Measurements from ENCODE around the gene TTC9B.

TTC9B gene

DNA sequence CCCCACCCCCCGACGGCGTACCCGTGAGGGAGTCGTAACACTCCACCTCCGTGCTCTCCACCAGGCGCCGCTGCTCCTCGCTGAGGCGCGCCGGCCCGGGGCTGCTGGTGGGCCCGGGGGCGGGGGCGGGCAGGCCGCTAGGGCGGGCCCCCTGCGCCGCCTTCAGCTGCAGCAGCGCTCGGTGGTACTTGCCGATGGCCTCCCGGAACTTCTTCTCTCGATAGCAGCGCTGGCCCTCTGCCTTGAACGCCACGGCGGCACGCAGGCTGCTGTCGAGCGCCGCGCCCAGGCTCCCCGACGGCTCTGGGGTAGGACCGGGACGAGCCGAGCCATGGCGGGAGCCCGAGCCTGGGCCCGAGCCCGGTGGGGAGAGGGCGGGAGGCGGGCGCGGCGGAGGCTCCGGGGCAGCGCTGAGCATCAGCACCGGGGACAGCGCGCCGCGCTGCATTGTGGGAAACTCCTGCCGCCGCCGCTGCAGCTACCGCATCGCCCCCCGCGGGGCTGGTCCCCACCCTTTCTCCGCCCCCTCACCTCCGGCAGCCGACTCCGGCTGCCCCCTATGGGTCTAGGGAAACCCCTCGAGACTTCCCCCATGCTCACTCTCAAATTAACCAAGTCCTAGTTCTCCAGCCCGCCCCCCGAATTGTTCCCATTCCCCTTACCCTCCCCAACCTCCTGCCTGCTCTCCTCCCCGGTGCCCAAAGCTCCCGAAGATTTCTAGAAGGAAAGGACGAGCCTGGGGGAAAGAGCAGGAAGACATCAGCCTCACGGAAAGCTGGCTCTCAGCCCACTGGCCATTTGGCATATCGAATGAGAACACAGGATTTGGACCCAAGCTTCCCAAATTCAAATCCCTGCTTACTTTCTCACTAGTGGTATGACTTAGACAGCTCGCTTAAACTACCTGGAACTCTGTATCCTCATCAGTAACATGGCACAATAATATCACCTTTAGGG, at the start of gene TTC9B:
TTC9B (minus strand) TSS at position 451 of the 957 bp plus-strand sequence; CDS start at position 448, 3 bp downstream.
- no peak for DNase-seq (ENCODE audit: low read depth)

DNA sequence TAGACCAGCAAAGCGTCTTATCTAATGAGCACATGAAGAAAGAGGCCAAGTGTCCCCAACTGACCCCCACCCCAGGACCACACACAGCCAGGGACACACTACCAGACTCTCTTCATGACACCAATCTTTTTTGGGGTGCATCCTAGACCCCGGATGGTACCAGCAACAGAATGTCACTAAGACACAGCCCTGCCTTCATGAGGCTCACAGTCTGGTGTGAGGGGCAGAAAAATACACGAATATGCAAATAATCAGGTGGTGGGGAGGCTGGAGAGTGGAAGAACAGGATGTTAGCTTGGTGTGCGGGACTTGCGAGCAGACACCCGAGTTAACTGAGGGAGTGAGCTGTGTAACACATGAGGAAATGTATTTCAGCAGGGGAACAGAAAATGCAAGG, 49.4 kb upstream of the TTC9B start:
- DNase-seq (ENCODE audit: low read depth) = no peak

DNA sequence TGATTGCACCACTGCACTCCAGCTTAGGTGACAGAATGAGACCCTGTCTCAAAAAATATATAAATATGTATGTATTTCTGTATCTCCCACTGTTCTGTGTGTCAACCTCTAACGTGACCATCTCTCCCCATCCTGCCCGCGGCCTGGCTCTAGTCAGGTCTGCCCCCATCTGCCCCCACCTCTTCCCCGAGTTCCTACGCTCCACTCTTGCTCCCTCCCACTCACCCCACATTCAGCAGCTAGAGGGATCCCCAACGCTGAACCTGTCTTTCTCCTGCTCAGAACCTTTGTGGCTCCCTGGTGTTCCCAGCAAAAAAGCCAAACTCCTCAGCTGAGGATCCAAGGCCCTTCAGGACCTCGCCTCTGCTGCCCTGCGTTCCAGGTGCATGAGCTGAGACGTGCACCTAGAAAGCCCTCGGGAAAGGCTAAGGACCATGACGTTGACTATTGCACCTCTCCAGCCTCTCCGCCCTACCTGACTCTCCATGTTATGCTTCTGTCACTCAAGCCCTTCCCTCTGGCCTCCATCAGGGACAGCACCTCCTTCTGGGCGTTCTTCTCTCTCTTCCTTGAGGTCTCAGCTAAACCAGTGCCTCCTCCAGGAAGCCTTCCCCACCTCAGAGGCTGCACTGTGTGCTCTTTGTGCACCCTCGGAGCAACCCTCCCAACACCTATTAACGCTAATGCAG, 48.9 kb upstream of the TTC9B start:
- no peak for DNase-seq (ENCODE audit: low read depth)

DNA sequence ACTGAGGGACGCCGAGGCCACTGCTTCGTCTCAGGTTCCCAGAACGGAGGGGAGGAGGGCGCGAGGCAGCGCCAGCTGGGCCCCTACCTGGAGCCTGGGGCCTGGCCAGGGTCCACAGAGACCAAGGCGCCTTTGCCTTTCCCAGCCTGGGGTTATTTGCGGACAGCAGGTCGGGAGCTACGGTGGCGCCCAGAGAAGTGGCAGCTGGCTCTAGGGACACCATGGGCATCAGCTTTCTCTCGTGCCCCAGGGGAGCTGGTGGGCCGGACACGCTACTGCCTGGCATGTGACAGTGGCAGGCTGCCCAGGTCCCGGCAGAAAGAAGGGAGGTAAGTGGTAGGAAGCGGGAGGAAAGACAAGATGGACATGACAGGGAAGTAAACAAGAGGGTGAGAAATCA, 47.9 kb upstream of the TTC9B start:
- DNase-seq (ENCODE audit: low read depth) = no peak

DNA sequence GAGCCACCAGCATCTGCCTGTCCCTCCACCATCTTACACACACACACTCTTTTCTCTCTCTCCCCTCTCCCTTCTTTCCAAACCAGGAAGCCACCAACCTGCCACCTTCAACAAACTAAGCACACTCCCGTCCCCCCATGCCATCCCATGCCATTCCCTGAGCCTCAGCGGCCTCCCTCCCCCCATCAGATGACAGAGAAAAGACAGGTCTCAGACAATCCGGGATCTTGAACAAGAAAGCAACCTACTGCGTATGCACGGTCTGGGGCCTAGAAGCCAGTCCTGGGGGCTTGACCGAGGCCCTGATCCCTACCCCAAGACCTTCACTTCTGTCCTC, 47.5 kb upstream of the TTC9B start:
- DNase-seq (ENCODE audit: low read depth) = no peak

DNA sequence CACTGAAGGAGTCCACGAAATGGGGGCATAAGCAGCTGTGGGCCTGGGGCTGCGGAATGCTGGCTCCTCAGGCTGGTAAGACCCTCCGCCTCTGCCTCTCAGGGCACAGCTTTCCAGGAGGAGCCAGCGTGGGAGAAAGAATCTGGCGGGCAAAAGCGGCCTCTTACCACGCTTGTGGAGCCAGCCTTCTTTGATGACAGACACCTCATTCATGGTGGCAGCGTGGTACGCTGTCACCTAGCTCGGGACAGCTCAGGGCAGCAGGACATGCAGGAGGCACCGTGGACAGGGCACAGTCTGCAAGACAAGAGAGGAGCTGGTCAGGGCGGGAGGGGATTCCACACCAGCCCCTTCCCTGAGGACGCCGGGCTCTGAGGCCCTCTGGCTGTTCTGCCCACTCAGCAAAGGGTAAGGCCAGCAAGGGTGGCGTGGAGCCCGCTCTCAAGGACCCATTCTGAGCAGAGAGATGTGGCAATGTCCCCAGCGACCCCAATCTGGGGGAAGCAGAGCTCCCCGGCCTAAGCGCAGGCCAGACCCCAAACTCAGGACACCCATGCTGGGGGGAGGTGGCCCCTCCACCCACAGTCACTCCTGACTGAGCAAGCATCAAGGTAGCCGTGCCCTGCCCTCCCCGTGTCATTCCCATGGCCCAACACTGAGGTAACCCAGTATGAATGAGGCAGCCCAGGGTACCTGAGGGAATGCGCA, 47.0 kb upstream of the TTC9B start:
- DNase-seq (ENCODE audit: low read depth) = no peak

DNA sequence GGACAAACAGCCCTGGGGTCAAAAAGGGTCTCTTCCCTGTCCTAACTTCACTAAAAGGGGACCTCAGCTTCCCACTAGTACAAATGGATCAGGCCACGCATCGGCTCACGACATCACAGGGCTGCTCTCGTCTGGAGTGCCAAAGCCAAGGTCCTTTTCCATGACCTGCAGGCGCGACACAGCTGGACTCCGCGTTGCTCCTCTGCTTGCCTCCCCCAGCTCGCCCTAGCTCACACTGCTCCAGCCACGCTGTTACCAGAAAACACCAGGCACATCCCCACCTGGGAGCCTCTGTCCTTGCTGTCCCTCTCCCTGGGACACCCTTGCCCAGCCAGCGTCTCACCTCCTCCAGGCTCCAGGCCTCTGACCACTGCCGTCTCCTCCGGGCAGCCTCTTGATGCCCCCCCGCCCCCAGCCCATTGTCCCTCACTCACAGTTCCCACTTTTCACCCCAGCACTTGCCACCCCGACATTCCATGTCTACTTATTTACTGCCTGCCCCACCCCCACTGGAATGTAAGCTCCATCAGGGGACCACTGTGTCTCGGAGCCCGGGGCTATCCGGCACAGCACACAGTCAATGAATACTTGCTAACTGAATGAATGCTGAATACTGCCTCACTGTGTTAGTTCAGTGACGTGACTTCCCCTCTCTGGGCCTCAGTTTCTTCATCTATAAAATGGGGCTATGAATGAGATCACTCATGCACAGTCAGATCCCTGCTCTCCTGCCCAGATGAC, 46.3 kb upstream of the TTC9B start:
- no peak for DNase-seq (ENCODE audit: low read depth)

DNA sequence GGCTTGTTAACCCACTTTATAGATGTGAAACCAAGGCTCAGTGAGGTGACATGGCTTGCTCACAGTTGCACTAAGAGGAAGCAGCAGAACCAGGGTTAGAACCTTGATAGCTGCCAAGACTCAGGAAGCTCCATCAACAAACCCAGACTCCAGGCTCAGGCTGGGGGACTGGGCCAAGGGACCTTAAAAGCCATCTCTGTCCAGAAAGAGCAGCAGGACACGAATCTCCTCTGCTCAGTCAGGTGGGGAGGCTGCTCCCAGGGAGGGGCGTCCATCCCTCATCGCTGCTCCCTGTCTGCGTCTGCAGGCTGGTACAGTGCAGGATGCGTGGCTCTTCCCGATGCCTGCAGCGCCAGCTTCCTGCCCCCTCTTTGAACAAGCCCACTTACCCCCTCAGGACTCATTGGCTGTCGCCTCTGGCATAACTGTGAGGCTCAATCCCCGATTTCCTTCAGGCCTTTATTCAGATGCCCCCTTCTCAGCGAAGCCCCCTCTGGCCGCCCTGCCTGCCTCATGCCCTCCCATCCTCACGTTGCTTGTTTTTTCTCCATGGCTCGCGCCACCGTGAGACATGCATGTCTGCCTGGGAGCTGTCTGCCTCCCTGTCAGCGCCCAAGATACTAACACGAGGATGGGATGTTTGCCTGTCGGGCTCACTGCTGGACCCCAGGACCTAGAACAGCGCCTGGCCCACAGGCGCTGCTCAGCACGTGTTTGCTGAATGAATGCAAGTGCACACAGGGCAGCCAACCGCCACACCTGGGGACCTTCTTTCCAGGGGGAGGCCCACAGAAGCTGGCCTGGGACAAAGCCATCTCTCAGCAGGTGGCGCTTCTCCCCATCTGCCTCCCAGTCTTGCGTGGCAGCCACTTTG, 45.5 kb upstream of the TTC9B start:
- no peak for DNase-seq (ENCODE audit: low read depth)

DNA sequence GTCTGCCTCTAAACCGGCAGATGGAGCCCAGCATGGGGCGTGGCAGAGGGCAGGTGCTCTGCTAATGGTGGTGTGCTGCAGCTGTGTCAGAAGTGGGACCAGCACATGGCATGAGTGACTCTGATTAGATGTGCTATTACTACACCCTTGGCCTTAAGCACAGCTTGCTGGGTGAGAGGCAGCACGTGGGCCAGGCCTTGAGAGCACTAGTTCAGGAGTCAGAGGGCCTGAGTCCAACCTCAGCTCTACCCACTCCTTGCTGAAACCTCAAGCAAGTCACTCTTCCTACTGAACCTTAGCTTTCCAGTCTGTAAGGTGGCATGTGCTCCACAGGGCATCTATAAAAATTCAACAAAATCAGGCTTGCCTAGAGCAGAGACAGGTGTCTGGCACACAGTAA, 44.2 kb upstream of the TTC9B start:
- DNase-seq (ENCODE audit: low read depth) = no peak

DNA sequence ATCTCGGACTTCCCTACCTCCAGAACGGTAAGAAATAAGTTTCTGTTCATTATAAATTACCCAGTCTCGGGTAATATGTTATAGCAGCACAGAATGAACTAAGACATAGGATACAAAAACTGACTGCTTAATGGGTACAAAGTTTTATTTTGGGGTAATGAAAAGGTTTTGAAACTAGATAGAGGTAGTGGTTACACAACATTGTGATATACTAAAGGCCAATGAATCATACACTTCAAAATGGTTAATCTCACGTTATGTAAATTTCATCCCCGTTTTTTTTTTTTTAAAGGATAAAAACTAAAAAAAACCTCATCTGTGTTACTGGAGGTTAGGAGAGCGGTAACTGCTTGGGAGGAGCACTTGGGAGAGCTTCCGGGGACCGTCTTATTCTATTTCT, 43.4 kb upstream of the TTC9B start:
- DNase-seq (ENCODE audit: low read depth) = no peak

DNA sequence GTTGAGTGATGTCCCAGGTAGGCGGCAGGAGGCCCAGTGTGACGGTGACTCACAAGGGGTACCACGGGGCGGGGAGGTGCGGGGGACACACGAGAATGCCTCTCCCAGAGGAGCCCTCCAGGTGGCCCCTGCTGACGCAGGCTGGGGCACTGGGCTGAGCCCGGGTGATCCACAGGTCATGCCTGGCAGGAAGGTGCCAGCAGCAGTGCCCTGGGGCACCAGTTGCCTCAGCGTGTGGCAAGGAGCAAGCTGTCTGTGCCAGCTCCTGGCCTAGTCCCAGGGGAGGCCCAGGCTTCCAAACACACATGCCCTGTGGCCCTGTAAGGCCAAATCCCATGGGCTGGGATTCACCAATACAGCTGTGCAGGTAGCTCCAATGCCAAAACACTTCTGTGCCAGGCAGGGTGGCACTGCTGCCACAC, 38.9 kb upstream of the TTC9B start:
- no peak for DNase-seq (ENCODE audit: low read depth)

DNA sequence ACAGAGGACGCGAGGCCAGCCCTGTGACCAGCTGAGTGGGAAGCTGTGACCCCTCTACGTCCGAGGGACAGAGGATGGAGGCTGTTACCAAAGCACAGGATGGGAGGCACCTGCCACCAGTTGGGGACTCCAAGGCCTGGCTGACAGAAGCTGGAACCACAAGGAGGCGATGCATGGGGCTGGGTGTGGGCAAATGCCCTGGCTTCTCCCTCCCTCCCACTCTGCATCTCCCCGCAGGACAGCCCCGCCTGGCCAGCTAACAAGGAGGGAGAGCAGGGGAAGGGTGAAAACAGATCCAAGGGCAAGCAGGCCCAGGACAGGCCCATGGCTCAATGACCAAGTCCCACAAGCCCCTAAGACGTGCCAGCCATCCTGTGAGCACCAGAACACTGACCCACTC, 38.3 kb upstream of the TTC9B start:
- DNase-seq (ENCODE audit: low read depth) = no peak

DNA sequence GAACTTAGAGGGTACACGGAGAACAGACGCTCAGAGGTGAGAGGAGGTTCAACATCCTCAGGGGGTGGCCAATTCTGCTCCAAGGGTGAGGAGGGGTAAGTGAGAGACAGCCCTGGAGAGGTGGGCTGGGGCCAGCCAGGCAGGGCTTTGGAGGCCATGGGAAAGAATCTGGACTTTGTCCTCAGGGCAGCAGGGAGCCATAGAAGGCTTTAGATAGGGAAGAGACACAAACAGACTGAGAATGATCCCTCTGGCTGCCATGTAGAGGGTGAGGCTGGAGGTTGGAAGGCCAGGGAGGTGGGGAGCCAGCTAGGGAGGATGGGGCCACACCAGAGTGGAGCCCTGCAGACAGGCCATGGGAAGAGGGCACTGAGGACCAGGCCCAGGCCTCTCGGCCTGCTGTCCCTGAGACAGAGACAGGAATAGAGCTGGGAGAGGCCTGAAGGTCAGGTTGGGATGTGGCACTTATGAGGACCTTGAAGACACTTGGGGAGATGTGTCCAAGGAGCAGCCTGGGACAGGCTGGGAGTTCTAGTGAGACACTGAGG, 37.5 kb upstream of the TTC9B start:
- DNase-seq (ENCODE audit: low read depth) = no peak

DNA sequence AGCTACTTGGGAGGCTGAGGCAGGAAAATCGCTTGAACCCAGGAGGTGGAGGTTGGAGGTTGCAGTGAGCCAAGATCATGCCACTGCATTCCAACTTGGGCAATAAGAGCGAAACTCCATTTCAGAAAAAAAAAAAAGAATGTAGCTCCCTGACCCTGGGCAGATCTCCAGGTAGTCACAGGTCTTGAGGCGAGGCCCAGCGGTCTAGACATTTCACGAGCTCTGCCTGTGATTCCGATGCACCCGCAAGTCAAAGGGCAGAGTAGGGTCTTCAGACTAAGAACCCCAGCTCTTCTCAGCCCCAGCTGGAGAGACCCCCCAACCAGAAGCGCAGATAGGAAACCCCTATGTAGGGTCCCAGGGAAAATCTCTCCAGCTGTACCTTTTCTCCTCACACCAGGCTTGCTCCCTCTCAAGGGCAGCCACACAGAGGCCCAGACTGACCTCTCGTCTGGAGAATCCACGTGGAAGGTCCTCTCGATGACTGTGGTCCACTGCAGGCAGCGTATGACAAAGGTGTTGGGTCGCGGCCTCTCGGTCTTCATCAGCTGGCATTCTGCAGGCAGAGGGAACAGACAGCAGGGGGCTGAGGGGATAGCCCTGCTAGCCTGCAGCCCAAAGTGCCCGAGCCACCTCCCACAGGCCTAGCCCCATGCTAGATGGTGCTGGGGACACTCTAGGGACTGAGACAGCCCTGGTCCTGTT, 36.7 kb upstream of the TTC9B start:
- no peak for DNase-seq (ENCODE audit: low read depth)

DNA sequence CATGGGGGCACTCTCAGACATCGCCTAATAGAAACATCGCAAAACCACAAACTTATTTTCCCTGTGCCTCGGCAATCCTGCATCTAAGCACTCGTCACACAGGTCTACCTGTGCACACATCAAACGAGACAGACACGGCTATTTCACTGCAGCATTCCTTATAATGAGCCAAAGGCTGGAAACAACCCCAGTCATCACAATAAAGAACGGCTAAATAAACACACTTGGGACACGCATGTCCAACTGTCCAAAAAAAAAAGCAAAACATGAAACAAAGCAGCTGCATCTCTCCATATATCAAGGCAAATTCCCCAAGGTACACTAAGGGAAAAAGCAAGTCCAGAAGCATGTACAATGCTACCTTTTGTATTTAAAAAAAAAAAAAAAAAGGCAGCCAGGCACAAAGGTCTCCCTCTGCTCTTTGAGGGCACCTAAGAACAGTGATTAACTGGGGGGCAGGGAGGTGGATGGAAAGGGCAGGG, 35.5 kb upstream of the TTC9B start:
- DNase-seq (ENCODE audit: low read depth) = no peak

DNA sequence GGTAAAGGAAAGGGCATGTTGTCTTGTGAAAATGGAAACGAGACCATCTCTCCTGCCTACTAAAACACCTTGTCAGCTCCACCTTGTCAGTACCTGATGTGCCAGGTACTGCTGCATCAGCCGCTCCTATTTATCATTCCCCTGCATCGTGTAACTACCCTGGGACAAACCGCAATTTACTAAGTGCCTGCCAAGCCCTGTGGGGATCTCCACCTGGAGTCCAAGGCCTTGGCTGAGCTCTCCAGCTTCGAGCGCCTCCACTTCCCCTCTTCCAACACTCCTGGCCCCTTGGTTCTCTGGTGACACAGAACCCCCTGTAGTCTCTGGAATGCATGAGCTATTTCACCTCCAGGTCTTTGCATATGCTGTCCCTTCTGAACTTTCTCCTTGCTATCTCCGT, 34.2 kb upstream of the TTC9B start:
- DNase-seq (ENCODE audit: low read depth) = no peak

DNA sequence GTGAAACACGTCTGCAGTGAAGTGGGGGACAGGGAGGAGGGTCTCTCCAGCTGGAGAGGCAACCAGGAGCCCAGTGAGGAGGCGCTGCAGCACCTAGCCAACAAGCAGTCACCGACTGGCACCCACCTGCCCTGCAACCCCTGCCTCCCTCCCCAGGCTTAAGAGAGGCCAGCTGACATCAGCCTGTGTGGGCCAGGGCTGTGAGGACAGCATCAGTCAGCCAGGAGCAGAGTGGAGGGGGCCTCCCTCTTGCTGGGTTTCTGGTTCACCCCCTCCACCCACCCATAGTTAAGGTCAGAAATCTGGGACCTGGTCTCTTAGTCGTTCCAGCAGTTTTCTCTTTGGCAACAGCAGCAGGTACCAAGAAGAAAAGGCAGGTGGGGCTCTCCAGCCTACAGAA, 33.8 kb upstream of the TTC9B start:
- DNase-seq (ENCODE audit: low read depth) = no peak

DNA sequence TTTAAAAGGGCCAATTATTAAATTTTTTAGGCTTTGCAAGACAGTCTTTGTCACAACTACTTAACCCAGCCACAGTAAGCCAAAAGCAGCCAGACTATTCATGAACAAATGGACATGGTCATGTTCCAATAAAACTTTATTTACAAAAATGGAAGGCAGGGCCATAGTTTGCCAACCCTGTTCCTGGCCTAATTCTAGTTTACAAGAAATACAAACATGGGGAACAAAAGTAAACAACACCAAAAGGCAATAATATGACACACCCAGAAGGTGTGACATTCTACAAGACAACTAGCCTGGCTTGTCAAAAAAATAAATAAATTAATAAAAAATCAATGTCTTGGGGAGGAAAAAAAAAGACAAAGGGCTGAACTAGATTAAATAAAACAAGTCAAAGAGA, 33.1 kb upstream of the TTC9B start:
- DNase-seq (ENCODE audit: low read depth) = no peak

DNA sequence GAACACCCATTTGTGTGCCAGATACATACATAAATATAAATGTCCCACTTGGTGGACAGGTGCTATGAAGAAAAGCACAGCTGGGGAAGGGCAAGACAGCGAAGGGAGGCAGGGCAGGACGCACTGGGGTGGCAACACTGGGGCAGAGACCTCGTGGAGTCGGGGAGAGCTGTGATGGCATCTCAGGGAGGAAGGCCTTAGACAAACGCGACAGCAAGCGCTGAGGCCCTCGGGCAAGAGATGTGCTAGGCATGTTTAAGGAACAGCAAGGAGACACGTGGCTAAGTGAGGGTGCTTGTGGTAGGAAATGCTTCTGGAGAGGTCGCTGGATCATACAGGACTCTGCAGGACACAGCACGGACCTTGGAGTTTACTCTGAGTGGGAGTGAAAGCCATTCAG, 31.6 kb upstream of the TTC9B start:
- DNase-seq (ENCODE audit: low read depth) = no peak

DNA sequence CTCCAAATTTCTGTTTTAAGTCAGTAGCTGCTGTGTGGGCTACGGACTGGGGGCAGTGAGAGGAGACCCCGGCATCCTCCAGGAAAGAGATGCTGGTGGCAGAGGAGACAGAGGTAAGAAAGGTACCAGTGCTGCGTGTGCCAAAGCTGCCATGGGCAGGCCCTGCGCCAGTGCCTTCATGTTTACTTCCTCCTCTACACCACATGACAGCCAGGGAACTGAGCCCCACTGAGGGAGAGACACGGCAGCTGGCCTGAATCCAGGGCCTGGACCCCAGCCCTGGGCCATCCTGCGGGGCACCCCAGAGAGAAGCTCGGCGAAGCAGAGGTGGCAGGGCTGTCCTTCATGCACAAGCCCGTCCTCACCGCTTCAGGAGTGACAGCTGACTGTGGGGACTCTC, 31.0 kb upstream of the TTC9B start:
- DNase-seq (ENCODE audit: low read depth) = no peak
